ENCODE measurements around the gene ZBTB46. TPM values are rescaled to one million over a fixed set of nuclear protein-coding genes. Genes with fewer than 3 reads are reported as not detected.
"Not testable (repeated sequence)": the region's sequence is repeated elsewhere in the genome, so short reads cannot be mapped to it uniquely, and the experiment has no call there.

ZBTB46 gene
- total RNA-seq, 1 donor from 2014 or later = 39.5 TPM

- Histone ChIP-seq H3K4me3 (no peak overlapping the region), H3K9me3 (no peaks in the 10 kb centered on the region), H3K27me3 (no peaks in the 10 kb centered on the region), H3K36me3 (no peaks in the 10 kb centered on the region), H3K4me1 (no peaks in the 10 kb centered on the region), H3K27ac (no peak overlapping the region)
- no peak for DNase-seq (ENCODE audit: low spot score in 2 of 2)
- TF ChIP-seq CTCF (IDR thresholded peaks at IDR 0.05) = no peak
- intact Hi-C loops (cut with DNase I) = no loop called here
Observed at GRCh38 chr20:63807654-63808053, 23.4 kb downstream of the ZBTB46 start.

GRCh38 chr20:63804308-63804636, 26.8 kb downstream of the ZBTB46 start:
- no peak overlapping the region for H3K27ac ChIP-seq
- no peak for TF ChIP-seq CTCF (IDR thresholded peaks at IDR 0.05)
- no peak overlapping the region for H3K4me3 ChIP-seq
- H3K4me1 ChIP-seq = no peaks in the 10 kb centered on the region
- no peak for DNase-seq (ENCODE audit: low spot score in 2 of 2)
- H3K27me3 ChIP-seq = no peaks in the 10 kb centered on the region
- intact Hi-C loops (cut with DNase I) = no loop called here
- no peaks in the 10 kb centered on the region for H3K36me3 ChIP-seq
- no peaks in the 10 kb centered on the region for H3K9me3 ChIP-seq

- Histone ChIP-seq H3K9me3 (no peaks in the 10 kb centered on the region), H3K4me3 (no peak overlapping the region), H3K4me1 (no peaks in the 10 kb centered on the region), H3K27me3 (no peaks in the 10 kb centered on the region), H3K27ac (no peak overlapping the region), H3K36me3 (no peaks in the 10 kb centered on the region)
- no peak for TF ChIP-seq CTCF (IDR thresholded peaks at IDR 0.05)
- intact Hi-C loops (cut with DNase I) = no loop called here
- no peak for DNase-seq (ENCODE audit: low spot score in 2 of 2)
Observed at GRCh38 chr20:63802469-63803240, 28.4 kb downstream of the ZBTB46 start.

- intact Hi-C loops (cut with DNase I); H3K27ac ChIP-seq; DNase-seq (ENCODE audit: low spot score in 2 of 2); H3K27me3 ChIP-seq; H3K9me3 ChIP-seq; H3K36me3 ChIP-seq; H3K4me1 ChIP-seq; H3K4me3 ChIP-seq: not testable (repeated sequence)
Observed at GRCh38 chr20:63801174-63801573, 29.9 kb downstream of the ZBTB46 start.

GRCh38 chr20:63800411-63800810, 30.7 kb downstream of the ZBTB46 start:
- H3K27me3 ChIP-seq; H3K36me3 ChIP-seq; H3K4me1 ChIP-seq; H3K27ac ChIP-seq; H3K4me3 ChIP-seq; H3K9me3 ChIP-seq; intact Hi-C loops (cut with DNase I); DNase-seq (ENCODE audit: low spot score in 2 of 2): not testable (repeated sequence)

GRCh38 chr20:63799127-63799526, 31.9 kb downstream of the ZBTB46 start:
- H3K27ac ChIP-seq; H3K27me3 ChIP-seq; DNase-seq (ENCODE audit: low spot score in 2 of 2); intact Hi-C loops (cut with DNase I); H3K4me3 ChIP-seq; H3K9me3 ChIP-seq; H3K4me1 ChIP-seq; H3K36me3 ChIP-seq: not testable (repeated sequence)

- H3K36me3 ChIP-seq; H3K27me3 ChIP-seq; intact Hi-C loops (cut with DNase I); DNase-seq (ENCODE audit: low spot score in 2 of 2); H3K4me3 ChIP-seq; H3K27ac ChIP-seq; H3K9me3 ChIP-seq; H3K4me1 ChIP-seq: not testable (repeated sequence)
Observed at GRCh38 chr20:63797175-63797574, 33.9 kb downstream of the ZBTB46 start.
